GM19351 (cell line): ENCODE measurements around the gene CIAPIN1.
"Not testable (repeated sequence)": the region's sequence is repeated elsewhere in the genome, so short reads cannot be mapped to it uniquely, and the experiment has no call there.

Experiments used
- ATAC-seq: cut with Tn5 transposase; IDR thresholded peaks from one replicate; pipeline ENCODE4 v1.9.1; 2021; ENCODE audit warnings: mild to moderate bottlenecking, moderate library complexity; ENCODE audit not compliant: unreplicated experiment

CIAPIN1 gene

DNA sequence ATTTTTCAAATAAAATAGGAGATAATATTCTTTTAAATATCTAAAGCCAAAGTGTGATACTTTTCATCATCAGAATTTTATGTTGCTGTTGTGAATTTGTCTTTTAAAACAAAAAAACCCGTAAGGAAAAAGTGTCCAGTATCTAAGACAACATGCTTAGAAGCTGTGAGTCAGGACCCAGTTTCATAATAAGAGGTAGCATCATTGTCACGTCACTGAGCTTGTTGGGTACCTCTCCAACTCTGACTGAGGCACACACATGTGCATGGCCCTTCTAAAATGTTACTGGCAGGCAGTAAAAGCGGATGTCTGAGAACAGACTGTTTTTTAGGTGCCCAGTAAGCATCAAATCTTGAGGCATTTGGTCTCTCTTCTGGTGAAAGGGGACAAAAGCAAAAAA is 2.5 kb downstream of the CIAPIN1 start:
- no peak for ATAC-seq

DNA sequence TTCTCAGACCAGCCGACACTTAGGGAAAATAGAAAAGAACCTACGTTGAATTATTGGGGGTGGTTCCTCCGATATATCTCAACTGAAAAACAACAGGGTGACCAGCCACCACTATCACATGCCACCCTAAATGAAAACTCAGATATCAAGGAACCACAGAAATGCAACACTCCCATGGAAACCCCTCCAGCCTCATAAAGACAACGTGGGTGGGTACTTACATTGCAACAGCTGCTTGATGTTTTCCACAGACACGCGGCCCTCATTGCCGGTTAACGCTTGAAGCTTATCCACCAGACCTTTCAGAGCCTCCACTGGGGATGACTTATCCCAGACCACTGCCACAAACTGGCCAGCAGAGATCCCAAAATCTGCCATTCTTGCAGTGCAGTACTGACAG is 6.6 kb downstream of the CIAPIN1 start:
- ATAC-seq, result not testable (repeated sequence)

DNA sequence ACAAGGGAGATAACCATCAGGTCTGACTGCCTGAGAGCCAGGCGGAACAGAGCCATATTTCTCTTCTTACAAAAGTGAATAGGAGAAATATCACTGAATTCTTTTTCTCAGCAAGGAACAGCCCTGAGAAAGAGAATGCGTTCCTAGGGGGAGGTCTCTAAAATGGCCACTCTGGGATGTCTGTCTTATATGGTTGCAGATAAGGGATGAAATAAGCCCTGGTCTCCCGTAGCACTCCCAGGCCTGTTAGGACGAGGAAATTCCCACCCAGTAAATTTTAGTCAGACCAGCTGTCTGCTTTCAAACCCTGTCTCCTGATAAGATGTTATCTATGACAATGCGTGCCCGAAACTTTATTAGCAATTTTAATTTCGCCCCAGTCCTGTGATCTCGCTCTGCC is 7.2 kb downstream of the CIAPIN1 start:
- not testable (repeated sequence) for ATAC-seq

DNA sequence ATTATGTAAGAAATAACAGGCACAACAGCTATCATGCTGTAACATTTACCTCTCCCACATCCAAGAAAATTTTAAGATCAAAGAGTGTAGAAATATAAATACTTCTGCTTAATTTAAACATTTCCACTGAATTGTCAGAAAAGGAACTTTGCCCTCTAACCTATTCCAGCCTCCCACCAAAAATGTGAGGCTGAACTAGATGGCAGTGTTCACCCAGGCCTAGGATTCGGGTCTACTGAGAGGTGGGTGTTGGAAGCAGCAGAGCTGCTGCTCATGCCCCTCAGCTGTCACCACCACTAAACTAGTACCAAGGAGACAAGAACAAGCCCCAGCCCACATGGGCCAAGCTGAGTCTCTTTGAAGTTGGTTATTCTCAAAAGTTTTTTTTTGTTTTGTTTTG is 11.3 kb downstream of the CIAPIN1 start:
- ATAC-seq, result no peak

GRCh38 chr16:57434003-57434402 is 13.2 kb downstream of the CIAPIN1 start:
- ATAC-seq, result no peak

DNA sequence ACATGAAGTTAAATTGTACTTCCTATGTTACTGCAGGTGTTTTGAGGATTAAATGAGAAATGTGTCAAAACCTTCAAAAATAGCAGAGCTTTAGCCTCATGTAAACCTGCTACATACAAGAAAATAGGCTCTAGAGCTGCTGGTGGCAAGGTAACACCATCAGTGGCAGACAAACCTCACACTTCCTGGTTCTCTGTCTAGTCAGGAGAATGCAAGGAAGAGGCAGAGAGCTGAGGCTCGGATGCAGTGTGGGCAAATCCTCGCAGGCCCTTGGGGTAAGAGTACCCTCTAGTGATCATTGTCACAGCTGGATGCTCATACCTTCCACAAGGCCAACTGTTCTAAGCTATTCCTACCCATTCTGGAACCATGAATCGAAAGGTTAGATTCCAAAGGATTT is 14.2 kb downstream of the CIAPIN1 start:
- no peak for ATAC-seq

DNA sequence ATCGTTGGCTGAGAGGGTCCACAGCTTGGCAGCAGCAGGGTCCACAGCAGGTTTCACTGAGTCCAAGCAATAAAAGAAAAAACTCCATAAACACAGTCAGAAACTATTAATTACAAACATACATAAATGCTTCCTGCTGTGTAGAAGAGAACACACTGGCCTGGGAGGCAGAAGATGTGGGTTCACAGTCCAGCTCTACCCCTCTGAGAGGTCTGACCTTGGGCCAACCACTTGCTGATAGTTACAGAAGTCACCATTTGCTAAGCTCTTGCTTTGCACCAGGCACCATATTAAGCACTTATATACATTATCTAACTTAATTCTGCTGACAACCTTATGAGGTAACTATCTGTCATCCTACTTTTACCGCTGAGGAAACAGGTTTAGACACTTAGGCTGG is 14.7 kb downstream of the CIAPIN1 start:
- no peak for ATAC-seq

DNA sequence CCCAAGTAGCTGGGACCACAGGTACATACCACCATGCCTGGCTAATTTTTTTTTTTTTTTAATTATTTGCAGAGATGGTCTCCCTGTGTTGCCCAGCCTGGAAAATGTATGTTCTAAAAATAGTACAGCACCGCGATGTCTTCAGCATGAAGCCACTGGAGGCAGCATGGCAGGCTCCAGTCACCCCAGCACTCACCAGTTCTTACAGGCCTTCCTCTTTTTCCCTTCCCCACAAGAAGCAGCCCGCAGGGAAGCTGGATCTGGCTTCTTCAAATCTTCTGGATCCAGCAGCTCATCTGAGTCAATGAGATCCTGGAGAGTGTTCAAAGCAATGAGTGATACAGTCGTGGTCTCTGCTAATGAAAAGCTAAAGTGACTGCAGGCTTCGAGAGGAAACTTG is 16.2 kb downstream of the CIAPIN1 start:
- ATAC-seq, result no peak

DNA sequence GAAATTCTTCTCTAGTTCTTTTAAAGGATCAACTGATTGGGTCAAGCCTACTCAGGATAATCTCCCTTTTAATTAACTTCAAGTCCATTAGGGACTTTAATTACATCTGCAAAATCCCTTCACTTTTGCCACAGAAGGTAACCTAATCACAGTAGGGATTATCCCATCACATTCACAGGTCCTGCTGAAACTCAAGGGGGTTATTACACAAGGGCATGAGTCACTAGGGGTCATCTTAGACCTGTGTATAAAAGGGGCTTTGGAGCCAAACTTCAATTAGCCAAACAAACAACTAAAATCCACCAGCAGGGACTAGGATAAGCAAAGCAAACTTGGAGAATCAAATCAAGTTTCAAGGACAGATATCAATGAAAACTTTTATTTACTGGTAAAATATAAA is 19.4 kb downstream of the CIAPIN1 start:
- ATAC-seq, result no peak

DNA sequence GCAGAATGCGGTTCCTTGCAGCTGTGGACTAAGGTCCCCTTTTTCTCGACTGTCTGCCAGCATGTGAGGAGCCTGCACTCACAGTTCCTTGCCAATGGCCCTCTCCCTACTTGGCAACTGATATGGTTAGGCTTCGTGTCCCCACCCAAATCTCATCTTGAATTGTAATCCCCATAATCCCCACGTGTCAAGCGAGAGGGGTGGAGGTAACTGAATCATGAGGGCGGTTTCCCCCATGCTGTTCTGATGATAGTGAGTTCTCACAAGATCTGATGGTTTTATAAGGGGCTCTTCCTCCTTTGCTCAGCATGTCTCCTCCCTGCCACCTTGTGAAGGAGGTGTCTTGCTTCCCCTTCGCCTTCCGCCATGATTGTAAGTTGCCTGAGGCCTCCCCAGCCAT is 19.9 kb downstream of the CIAPIN1 start:
- ATAC-seq, result no peak

GRCh38 chr16:57426356-57426755 is 20.8 kb downstream of the CIAPIN1 start:
- ATAC-seq, result no peak

DNA sequence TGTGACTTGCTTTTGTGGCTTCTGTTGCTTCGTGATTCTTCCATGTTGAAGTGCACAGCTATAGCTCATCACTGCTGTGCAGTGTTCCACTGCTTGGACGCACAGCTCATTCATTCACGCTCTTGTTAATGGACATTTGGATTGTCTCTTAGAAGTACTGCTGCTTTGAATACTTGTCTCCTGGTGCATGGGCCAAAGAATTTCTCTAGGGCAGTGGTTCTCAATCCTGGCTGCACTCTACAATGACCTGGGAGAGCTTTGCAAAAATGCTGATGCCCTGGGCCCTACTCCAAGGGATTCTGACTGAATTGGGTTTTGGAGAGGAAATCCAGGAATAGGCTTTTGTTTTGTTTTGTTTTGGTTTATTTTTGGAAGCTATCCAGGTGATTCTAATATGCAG is 22.6 kb downstream of the CIAPIN1 start:
- no peak for ATAC-seq

- ATAC-seq, result no peak
Observed at GRCh38 chr16:57423152-57423551, 24.0 kb downstream of the CIAPIN1 start.

- ATAC-seq, result no peak
Observed at GRCh38 chr16:57422026-57422944, 24.9 kb downstream of the CIAPIN1 start.

- no peak for ATAC-seq
Observed at GRCh38 chr16:57419506-57419905, 27.7 kb downstream of the CIAPIN1 start.

- no peak for ATAC-seq
Observed at GRCh38 chr16:57416084-57416483, 31.1 kb downstream of the CIAPIN1 start.

DNA sequence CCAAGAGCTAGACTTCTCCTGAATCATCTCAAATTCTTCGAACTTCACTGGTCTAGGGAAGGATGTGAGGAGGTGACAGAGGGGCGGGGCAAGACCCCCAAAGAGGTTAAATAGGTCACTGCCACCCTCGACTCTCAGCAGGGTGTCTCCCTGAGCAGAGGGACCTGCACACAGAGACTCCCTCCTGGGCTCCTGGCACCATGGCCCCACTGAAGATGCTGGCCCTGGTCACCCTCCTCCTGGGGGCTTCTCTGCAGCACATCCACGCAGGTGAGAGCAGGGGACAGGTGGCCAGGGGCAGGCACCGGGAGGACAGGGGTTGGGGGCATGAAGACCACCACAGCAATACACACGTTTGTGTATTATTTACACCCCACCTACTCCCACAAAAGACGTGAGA is 33.5 kb downstream of the CIAPIN1 start:
- peak; percentile 12 for ATAC-seq

GRCh38 chr16:57413301-57413730 is 33.9 kb downstream of the CIAPIN1 start:
- peak; percentile 84 for ATAC-seq

GRCh38 chr16:57412584-57412983 is 34.6 kb downstream of the CIAPIN1 start:
- ATAC-seq, result no peak

- no peak for ATAC-seq
Observed at GRCh38 chr16:57411362-57411976, 35.7 kb downstream of the CIAPIN1 start.

GRCh38 chr16:57409870-57410587 is 37.2 kb downstream of the CIAPIN1 start:
- ATAC-seq, result no peak

- no peak for ATAC-seq
Observed at GRCh38 chr16:57409065-57409464, 38.1 kb downstream of the CIAPIN1 start.
